IPS-NIHi11 (cell line): ENCODE measurements around the gene HEXD.
"Not testable (repeated sequence)": the region's sequence is repeated elsewhere in the genome, so short reads cannot be mapped to it uniquely, and the experiment has no call there.

Experiments
- DNase-seq: peaks from one replicate; pipeline ENCODE4 v3.0.0; 2012; ENCODE audit warnings: mixed read lengths, low spot score

Gene HEXD

DNA sequence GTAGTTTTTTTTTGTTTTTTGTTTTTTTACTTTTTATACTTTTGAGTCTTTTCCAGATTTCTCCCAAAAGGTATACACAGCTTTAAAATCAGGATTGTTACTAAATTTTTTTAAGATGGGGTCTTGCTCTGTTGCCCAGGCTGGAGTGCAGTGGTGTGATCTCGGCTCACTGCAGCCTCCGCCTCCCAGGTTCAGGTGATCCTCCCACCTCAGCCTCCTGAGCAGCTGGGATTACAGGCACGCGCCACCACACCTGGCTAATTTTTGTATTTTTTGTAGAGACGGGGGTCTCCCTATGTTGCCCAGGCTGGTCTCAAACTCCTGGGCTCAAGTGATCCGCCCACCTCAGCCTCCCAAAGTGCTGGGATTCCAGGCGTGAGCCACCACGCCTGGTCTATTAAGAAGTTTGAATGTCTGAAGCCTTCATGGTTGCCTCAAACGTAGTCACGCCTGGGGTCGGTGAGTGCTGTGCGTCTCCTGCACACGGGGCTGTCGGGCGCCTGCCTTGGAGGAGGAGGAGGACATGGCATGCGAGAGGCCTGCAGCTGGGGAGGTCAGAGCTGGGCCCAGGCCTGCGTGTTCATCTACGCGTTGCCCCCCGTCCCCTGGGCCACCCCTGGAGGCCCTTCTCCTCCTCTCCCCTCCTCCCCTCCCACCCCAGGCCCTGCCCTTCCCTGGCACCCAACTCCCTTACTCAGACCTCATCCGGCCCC, 35.8 kb upstream of the HEXD start:
- DNase-seq: not testable (repeated sequence)

DNA sequence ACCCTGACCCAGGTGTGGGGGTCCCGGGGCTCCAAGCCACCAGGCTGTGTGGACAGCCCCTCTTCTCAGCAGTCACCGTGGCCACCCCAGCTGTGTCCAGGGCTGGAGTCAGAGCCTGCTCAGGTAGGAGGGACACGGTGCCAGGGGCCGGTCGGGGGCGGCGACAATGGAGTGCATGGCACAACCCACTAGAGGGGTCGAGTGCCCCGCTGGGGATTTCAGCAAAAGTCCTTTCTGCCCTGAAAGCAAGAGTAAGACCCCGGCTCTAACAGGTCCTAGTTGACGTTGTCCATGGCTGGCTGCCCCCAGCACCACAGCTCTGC, 35.3 kb upstream of the HEXD start:
- DNase-seq: no peak

DNA sequence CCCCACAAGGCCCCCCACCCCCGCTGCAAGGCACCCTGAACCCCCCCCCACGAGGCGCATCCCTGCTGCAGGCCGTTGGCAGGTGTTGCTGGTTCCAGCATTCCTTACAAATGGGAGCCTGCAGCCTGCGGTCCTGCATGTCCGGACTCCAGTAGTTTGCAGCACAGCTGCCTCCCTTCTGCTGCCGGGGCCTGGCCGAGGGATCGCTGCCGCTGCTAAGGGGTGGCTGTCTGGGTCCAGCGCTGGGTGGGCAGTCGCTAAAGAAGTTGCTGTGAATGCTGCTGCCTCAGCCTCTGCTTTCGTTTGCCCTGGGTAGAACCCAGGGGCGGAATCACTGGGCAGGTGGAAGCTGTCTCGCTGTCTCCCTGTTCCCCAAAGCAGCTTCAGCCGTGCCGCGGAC, 34.7 kb upstream of the HEXD start:
- DNase-seq: no peak

DNA sequence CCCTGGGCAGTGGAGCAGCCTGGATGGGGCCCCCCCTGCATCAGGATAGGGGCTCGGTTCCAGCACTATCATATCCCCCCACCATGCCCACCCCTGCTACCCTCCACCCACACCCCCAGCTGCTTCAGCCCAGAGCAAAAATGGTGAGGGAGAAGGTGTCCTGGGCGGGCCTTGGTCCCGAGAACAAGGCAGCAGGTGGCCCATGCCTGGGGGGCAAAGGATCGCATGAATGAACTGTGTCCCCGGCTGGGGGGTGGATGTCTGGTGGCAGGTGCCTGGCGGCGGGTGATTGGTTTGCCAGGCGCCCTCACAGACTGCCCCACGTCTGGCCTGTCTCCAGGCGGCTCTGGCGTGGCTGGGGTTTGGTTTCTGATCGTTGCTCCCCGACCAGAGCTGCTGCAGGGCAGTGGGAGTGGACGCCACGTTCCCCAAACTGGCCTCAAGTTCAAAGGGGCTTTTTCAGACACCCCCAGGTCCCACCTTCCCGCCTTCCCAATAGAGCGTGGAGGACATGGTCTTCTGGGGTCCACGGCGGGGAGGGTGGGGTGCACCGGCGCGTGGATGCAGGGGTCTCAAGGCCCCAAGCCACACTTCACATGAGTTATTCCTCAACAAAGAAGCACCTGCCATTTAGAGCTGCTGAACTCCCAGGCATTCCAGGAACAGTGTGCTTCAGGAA, 34.0 kb upstream of the HEXD start:
- DNase-seq: no peak

- DNase-seq: peak; percentile 75
Observed at GRCh38 chr17:82384730-82385481, 33.2 kb upstream of the HEXD start.

DNA sequence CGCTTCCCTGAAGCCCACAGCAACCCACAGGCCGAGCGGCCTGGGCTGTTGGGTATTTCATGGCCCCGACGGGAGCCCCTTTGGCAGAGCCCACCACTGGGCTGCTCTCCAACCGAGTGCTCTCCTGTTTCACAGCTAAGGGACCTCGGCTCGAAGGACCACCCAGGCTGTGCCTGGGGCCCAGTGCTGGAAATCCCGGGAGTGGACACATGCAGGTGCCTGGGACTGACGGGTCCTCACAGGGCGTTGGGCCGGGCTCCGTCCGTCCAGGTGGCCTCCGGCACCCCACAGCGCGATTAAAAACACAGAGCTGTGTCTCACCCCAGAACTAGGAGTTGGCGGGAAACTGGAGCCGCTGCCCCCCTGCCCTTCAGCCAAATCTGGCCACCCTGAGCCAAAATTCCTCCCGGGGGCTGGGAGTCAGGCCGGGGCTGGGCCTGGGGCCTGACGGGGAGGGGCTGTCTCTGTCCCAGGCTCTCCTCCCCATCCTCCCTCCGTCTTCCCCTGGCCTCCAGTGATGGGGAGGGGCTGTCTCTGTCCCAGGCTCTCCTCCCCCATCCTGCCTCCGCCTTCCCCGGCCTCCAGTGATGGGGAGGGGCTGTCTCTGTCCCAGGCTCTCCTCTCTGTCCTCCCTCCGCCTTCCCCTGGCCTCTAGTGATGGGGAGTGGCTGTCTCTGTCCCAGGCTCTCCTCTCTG, 32.4 kb upstream of the HEXD start:
- DNase-seq: no peak

GRCh38 chr17:82386255-82386831, 31.8 kb upstream of the HEXD start:
- DNase-seq: no peak

DNA sequence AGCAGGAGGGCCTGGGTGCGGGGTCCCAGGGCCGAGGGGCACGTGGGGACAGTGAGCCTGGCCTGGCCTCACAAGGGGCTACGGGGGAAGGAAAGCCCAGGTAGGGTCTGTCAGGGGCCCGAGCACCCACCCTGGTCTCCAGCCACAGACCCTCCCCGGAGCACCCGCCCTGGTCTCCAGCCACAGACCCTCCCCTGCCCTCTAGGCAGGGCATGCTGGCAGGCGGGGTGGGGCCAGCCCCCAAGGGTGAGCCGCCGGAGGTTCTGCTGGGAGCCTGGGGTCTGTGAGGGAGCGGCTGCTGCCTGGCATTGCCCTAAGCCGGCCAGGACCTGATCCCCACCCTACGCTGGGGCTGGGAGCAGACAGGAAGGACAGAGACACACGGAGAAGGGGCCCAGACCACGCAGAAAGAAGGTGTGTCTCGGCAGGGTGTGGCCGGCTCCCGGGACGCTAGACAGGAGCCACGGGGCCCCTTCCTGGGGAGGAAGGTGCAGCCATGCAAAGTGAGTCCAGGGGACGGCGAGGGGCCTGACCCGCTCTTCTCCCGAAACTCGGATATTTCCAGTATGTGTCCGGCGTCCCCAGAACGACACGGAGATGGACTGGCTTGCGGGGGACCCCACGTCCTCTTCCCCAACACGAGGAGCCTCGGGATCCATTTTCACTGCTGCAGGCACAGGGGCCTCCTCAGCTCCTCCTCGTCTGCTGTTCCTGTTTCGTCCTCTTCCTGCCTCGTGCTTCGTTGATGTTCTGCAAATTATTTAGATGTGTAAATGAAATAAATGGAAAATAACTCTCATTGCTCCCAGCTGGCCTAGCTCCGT, 31.1 kb upstream of the HEXD start:
- no peak for DNase-seq

GRCh38 chr17:82387705-82388106, 30.4 kb upstream of the HEXD start:
- no peak for DNase-seq

DNA sequence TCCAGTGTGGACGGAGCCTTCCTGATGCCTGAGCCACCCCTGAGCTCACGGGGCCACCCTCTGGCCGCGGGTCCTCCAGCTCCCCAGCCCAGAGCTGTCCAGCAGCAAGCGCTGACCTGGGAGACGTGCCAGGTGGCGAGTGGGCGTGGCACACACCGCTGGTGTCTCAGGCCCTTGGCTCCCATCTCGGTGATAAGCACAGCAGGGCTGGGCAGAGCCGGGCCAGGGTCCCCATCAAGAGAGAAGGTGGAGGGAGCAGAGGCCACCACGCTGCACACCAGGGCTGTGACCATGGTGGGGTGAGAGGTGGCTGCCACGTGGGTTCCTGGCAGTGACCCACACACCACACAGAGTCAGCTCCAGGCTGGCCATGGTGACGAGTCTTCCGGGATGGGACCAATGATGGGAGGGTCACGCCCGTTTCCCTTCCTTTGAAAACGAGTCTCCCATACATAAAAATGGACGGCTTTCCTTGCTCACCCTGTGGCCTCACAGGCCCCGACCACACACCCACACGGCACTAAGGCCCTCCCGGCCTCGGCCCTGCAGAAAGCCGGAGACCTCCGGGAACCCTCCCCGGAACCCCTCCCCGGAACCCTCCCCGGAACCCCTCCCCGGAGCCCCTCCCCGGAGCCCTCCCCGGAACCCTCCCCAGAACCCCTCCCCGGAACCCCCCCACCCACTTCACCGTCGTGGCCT, 29.8 kb upstream of the HEXD start:
- peak; percentile 78 for DNase-seq

DNA sequence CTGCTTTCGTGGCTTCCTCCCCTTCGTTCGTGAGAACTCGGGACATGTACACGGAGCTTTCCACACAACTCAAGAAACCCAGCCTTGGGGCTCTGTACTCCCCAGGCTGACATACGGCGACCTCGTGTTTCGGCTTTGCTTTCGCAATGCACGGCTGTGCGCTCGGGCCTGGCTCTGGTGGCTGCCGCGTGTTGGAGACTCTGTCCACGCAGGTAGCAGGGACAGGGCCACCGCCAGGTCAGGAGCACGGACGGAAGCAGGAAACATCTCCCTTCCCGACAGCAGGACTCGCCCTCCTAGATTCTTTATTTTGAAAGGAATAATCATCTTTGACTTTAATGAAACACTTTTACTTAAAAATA, 29.2 kb upstream of the HEXD start:
- DNase-seq: no peak

DNA sequence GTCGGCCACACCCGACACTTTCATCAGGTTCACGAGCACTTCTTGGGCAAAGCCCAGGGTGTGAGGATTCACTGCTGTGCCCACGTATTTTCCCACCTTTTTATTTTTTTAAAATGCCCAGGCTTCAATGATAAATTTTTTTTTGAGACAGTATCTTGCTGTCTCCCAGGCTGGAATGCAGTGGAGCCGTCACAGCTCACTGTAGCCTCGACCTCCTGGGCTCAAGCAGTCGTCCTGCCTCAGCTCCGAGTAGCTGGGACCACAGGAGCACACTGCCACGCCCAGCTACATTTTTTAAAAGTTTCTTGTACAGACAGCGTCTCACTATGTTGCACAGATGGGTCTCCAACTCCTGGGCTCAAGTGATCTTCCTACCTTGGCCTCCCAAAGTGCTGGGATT, 28.8 kb upstream of the HEXD start:
- DNase-seq: no peak

- DNase-seq: no peak
Observed at GRCh38 chr17:82390015-82390859, 27.9 kb upstream of the HEXD start.

DNA sequence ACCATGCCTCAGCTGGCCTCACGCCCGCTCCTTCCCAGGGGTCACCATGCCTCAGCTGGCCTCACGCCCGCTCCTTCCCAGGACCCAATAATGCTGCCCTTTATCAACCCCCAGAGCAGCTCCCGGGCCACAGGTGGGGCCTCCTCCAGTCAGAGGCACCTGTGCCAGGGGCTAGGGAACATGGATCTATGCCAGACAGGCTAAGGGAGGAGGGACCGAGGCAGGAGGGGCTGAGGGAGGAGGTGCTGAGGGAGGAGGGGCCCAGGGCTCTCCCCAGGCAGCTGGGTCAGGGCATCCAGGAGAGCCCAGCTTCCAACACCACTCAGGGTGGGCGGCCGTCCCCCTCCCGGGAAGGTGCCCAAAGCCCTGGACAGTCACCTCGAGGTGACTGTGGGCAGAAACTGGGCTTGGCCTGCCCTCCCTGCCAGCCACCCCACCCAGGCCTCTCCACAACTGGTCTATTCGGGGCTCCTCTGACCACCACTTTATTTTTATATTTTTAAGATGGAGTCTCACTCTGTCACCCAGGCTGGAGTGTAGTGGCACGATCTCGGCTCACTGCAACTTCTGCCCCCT, 27.2 kb upstream of the HEXD start:
- DNase-seq: no peak

DNA sequence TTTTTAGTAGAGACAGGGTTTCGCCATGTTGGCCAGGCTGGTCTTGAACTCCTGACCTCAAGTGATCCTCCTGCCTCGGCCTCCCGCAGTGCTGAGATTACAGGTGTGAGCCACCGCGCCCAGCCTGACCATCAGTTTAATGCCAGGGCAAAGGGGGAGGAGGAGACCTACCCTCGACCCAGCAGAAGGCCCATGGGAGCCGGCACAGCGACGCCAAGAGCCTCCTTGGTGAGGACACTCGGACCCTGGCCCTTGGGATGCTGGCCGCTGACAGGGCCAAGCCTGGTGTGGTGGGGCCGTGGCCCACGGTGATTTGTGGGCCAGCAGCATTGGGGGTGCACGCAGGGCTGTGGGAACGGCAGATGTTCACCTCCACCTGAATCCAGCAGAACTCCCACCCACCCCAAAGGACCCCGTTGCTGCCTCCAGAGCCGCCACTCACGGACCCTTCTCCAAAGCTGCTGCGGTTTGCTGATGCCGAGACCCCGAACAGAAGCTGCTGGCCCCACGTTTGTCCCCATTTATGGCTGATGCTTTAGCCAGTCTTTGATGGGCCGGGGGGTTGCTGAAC, 26.6 kb upstream of the HEXD start:
- DNase-seq: no peak

DNA sequence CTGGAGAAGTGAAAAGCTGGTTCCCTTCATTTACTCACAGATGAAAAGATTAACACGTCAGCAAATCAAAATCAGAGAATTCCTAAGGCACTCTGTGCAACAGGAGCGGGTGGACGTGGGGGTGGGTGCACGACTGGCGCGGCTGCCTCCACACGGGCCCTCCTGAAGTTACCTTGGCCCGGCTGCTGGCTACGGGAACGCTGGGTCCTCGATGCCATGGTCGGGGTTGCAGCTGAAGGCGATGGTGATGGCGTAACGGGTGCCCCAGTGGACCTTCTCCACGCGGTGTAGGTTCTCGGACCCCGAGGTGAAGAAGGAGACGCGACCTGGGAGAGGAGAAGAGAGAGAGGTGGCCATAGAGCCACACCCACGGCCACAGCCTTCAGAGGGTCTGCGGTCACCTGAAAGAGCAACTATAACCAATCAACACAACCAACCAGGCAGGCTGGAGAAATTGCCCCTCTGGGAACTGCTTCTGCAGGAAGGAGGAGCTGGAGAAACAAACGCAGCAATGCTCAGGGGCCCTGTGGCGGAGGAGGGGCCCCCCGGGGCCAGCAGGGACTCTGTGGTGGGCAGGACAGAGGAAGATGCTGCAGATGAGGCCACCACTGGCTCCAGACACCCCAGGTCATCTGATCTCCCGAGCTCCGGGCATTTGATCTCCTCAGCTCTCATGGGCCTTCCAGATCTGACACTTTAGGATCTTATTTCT, 25.8 kb upstream of the HEXD start:
- no peak for DNase-seq

DNA sequence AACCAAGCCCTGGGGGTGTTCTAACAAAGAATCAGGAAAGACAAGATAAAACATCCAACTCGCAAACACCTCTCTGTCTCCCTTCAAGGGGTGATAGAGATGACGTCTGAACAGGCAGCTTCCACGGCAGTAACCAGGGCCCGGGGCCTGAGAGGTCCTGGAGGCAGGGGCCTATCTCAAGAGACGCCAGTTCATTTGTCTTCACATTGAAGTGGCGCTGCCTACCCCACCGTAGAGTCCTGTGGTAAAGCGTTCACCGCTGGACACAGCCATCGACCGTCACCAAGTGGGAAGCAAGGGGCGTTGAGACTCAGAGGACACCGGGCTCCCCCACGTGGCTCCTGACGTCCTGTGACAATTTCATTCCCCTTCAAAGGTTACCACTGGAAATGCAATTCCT, 25.2 kb upstream of the HEXD start:
- DNase-seq: no peak

DNA sequence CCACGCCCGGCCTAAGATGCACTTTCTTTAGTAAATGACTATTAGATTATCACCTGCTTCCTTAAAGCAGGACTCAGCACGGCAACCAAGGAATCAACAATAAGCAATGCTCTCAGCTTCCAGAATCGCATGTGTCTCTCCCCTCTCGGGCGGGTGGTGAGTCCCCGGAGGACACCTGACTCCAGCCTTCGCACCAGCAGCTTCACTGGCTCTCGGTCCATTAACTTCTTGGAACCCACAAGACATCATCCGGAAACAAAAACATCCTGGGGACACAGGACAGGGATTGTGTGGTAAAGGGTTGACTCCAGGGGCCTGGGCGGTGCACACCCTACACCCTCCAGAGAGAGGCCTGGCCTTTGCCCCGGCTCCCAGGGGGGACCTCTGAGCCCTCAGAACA, 23.9 kb upstream of the HEXD start:
- DNase-seq: no peak
